HS-5 (cell line): ENCODE measurements around the gene MKNK2.
"Not testable (repeated sequence)": the region's sequence is repeated elsewhere in the genome, so short reads cannot be mapped to it uniquely, and the experiment has no call there.

Experiments used
- DNase-seq: peaks from one replicate; pipeline ENCODE4 v3.0.0-alpha.2; 2012; ENCODE audit warnings: low read depth

MKNK2 gene

GRCh38 chr19:1992759-1993260 is 58.2 kb downstream of the MKNK2 start:
- no peak for DNase-seq

- DNase-seq: no peak
Measured at GRCh38 chr19:1991018-1991913, 59.8 kb downstream of the MKNK2 start.

GRCh38 chr19:1990230-1991017 is 60.6 kb downstream of the MKNK2 start:
- DNase-seq: no peak

- DNase-seq: no peak
Measured at GRCh38 chr19:1989513-1990229, 61.4 kb downstream of the MKNK2 start.

- DNase-seq: not testable (repeated sequence)
Measured at GRCh38 chr19:1988464-1988863, 62.6 kb downstream of the MKNK2 start.
